ENCODE data around the gene FBXO36. TPM values are rescaled to one million over a fixed set of nuclear protein-coding genes. Genes with fewer than 3 reads are reported as not detected.
"Not testable (repeated sequence)": the region's sequence is repeated elsewhere in the genome, so short reads cannot be mapped to it uniquely, and the experiment has no call there.

Gene FBXO36
- polyA plus RNA-seq, 1 experiment: 2.0 TPM

DNA sequence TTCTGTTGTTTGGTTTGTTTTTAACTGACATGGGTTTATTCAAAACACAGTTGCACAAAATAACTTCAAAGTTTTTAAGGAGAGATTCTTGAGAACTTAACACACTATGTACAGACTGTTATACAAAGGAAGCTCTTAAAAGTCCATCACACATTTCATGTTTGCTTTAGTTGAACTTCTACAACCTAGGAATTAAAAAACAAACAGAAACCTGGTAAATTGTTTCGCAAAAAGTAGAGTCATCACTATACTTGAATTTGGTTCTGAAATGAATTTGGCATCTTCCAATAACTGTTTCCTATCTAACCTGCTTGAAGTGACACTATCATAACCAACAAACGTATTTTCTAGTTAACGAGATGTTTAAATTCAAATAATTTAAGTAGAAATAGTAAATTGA lies 22.3 kb upstream of the FBXO36 start:
- DNase-seq (ENCODE audit: low read depth, low spot score): no peak
- TF ChIP-seq CTCF (IDR thresholded peaks at IDR 0.05; ENCODE audit: low read depth, low read length): no peak
- no peaks in the 10 kb centered on the region for H3K9me3 ChIP-seq (ENCODE audit: control insufficient read depth, insufficient read depth, low read length)
- no peak overlapping the region for H3K27ac ChIP-seq (ENCODE audit: low read depth, low read length)
- no peaks in the 10 kb centered on the region for H3K27me3 ChIP-seq (ENCODE audit: control insufficient read depth, insufficient read depth, low read length)
- ChIA-PET POLR2A (no interaction called here), CTCF (interaction anchor here (0.6 to 1.5 kb wide), 5 partner anchors 11 to 167 kb away, joined by 3 to 4 read pairs (median 3); no protein-coding TSS in a partner anchor)
- no peak overlapping the region for H3K4me3 ChIP-seq (ENCODE audit: low read depth, low read length)

DNA sequence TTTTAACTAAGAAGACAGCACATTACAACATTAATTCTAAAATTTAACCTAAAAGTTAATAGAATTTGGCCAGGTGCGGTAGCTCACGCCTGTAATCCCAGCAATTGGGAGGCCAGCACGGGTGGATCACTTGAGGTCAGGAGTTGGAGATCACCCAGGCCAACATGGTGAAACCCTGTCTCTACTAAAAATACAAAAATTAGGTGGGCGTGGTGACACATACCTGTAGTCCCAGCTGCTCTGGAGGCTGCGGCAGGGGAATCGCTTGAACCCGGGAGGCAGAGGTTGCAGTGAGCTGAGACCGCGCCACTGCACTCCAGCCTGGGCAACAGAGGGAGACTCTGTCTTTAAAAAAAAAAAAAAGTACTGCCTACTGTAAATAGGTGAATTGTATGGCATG lies 21.8 kb upstream of the FBXO36 start:
- POLR2A ChIA-PET; H3K4me3 ChIP-seq (ENCODE audit: low read depth, low read length); H3K9me3 ChIP-seq (ENCODE audit: control insufficient read depth, insufficient read depth, low read length); H3K27ac ChIP-seq (ENCODE audit: low read depth, low read length); H3K27me3 ChIP-seq (ENCODE audit: control insufficient read depth, insufficient read depth, low read length); DNase-seq (ENCODE audit: low read depth, low spot score): not testable (repeated sequence)
- CTCF ChIA-PET: interaction anchor here (0.6 to 1.5 kb wide), 5 partner anchors 9 to 167 kb away, joined by 3 to 5 read pairs (median 3); no protein-coding TSS in a partner anchor

DNA sequence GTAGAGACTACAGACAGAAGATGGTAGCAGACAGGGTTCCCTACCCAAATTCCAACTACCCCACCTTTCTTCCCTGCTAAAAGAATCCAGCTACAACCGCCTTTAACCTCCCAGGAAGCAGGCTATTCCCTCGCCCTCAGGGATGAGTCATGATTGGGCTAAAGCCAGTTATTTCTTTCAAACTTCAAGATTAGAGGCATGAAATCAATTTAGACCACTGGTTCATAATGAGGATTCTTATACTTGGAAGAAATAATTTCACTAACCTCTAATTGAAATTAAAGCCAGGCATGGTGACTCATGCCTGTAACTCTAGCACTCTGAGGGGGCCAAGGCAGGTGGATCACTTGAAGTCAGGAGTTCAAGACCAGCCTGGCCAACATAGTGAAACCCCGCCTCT lies 20.5 kb upstream of the FBXO36 start:
- no peak overlapping the region for H3K27ac ChIP-seq (ENCODE audit: low read depth, low read length)

GRCh38 chr2:229903037-229903436 lies 19.3 kb upstream of the FBXO36 start:
- CTCF ChIA-PET: interaction anchor here (0.5 to 1.3 kb wide), 2 partner anchors 163 to 165 kb away, joined by 3 read pairs; no protein-coding TSS in a partner anchor

More for the DNA sequence above, 20.5 kb upstream of the FBXO36 start:
- no peaks in the 10 kb centered on the region for H3K9me3 ChIP-seq (ENCODE audit: control insufficient read depth, insufficient read depth, low read length)
- POLR2A ChIA-PET: interaction anchor here (0.9 kb wide), 2 partner anchors 11 to 1247 kb away, joined by 3 to 5 read pairs; no protein-coding TSS in a partner anchor
- H3K4me3 ChIP-seq (ENCODE audit: low read depth, low read length): no peak overlapping the region
- no peaks in the 10 kb centered on the region for H3K27me3 ChIP-seq (ENCODE audit: control insufficient read depth, insufficient read depth, low read length)
- TF ChIP-seq CTCF (IDR thresholded peaks at IDR 0.05; ENCODE audit: low read depth, low read length): no peak
- DNase-seq (ENCODE audit: low read depth, low spot score): no peak
- CTCF ChIA-PET: interaction anchor here (0.9 to 1.3 kb wide), 3 partner anchors 9 to 166 kb away, joined by 3 read pairs; no protein-coding TSS in a partner anchor

DNA sequence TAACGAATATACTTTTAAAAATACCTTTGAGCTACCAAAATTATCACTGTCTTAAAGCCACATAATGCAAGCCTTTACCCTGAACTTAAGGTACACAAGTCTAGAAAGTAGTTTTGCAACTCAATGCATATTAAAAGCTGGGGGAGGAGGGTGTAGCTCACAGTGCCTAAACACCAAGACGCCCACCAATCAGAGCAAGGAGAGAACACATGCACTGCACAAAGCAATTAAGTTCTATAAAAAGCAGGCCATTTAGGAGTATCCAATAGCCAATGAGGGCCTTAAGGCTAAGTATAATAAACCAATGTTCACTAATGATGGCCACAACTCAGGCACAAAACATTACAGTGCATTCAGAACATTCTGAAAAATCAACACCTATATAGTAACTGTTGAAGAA lies 16.7 kb upstream of the FBXO36 start:
- no peak for TF ChIP-seq CTCF (IDR thresholded peaks at IDR 0.05; ENCODE audit: low read depth, low read length)
- Histone ChIP-seq H3K27ac (ENCODE audit: low read depth, low read length) (no peak overlapping the region), H3K4me3 (ENCODE audit: low read depth, low read length) (no peak overlapping the region), H3K27me3 (ENCODE audit: control insufficient read depth, insufficient read depth, low read length) (no peaks in the 10 kb centered on the region), H3K9me3 (ENCODE audit: control insufficient read depth, insufficient read depth, low read length) (no peaks in the 10 kb centered on the region)
- DNase-seq (ENCODE audit: low read depth, low spot score): no peak
- ChIA-PET CTCF (interaction anchor here (0.7 to 1.9 kb wide), 3 partner anchors 104 to 162 kb away, joined by 4 read pairs; no protein-coding TSS in a partner anchor), POLR2A (no interaction called here)

More at GRCh38 chr2:229903037-229903436, 19.3 kb upstream of the FBXO36 start:
- H3K27ac ChIP-seq (ENCODE audit: low read depth, low read length): no peak overlapping the region
- POLR2A ChIA-PET: no interaction called here
- H3K4me3 ChIP-seq (ENCODE audit: low read depth, low read length): no peak overlapping the region
- H3K27me3 ChIP-seq (ENCODE audit: control insufficient read depth, insufficient read depth, low read length): no peaks in the 10 kb centered on the region
- no peak for DNase-seq (ENCODE audit: low read depth, low spot score)
- no peaks in the 10 kb centered on the region for H3K9me3 ChIP-seq (ENCODE audit: control insufficient read depth, insufficient read depth, low read length)
- TF ChIP-seq CTCF (IDR thresholded peaks at IDR 0.05; ENCODE audit: low read depth, low read length): no peak
